Anterior cingulate cortex (tissue), 58 donors: ENCODE results near the gene POLR2H.
A peak's percentile ranks its signal among the peaks of the same experiment; 100 is the strongest.

Source experiments
- DNase-seq, 58 donors: peaks; one replicate each; lab custom pipeline; 2025; lab: John Stamatoyannopoulos, UW

The POLR2H gene

GRCh38 chr3:184361532-184361931, at the start of gene POLR2H, which contains the start of gene CLCN2:
POLR2H (plus strand) TSS chr3:184361710; CDS start chr3:184363493, 1,783 bp downstream.
CLCN2 (minus strand) TSS chr3:184361605; CDS start chr3:184361479, 126 bp downstream.
- DNase-seq, result peak in 55 of 58 donors; percentile 31 to 82 (median 66)

DNA sequence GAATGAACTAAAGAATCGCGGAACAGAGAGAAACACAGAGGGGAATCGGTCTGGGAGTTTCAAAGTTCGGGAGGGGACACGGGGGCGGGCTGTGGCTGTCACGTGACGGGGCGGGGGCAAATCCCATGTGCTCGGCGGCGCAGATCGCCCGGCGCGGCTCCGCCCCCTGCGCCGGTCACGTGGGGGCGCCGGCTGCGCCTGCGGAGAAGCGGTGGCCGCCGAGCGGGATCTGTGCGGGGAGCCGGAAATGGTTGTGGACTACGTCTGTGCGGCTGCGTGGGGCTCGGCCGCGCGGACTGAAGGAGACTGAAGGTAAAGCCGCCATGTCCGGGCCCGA, 47.2 kb upstream of the POLR2H start, which contains the start of gene EIF4G1:
Gene EIF4G1, plus strand, starts transcription at position 244 of the 337 bp plus-strand sequence. CDS start 1,191 bp downstream, outside the sequence.
- DNase-seq, result peak; percentile 47 to 95 (median 91)

GRCh38 chr3:184314700-184315542, 46.6 kb upstream of the POLR2H start:
- peak in 49 of 58 donors; percentile 1 to 81 (median 54) for DNase-seq

DNA sequence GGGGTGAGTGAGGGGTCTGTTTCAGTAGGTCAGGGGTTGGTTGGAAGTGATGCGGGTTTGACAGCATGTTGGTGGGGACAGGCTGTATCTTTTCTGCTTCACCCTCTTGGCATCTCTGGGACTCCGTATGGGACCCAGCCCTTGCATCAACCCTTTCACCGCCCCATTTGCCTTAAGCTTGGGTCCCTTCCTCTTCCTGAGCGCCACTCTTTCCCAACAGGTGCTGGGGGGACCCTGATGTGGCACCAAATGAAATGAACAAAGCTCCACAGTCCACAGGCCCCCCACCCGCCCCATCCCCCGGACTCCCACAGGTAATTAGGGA, 46.0 kb upstream of the POLR2H start:
- DNase-seq, result peak in 1 of 58 donors; percentile 28

GRCh38 chr3:184315871-184316661, 45.4 kb upstream of the POLR2H start:
- DNase-seq, result peak in 2 of 58 donors; percentile 5 to 13

DNA sequence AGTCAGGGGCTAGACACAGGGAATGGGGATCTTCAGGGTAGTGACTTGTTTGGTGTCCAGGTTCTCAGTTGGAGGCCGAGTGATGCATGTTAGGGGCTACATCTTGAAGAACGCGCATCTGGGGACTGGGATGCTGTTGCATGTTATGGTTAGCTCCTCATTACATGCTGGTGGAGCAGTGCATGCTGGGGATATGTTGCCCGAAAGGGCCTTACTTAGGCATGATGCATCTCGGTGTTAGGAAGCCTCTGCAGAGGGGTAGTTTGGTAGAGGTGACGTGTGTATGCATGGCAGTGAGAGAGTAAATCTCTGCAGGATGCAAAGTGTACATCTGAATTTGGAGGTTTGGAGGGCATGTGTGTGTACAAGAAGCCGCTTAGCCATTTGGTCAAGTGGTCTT, 44.7 kb upstream of the POLR2H start:
- DNase-seq, result peak in 1 of 58 donors; percentile 2

GRCh38 chr3:184317201-184317600, 44.3 kb upstream of the POLR2H start:
- no peak for DNase-seq

DNA sequence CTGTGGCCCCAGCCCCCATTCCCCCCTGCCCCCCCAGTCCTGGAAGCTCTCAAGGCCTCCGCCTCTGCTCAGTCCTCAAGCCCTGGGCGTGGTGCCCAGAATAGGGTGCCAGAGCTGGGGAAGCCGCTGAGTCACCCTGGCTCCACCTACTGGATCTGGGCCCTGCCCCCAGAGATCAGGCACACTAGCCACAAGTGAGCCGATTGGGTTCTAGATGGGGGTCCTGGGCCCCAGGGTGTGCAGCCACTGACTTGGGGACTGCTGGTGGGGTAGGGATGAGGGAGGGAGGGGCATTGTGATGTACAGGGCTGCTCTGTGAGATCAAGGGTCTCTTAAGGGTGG, 41.4 kb upstream of the POLR2H start:
- peak; percentile 31 to 96 (median 88) for DNase-seq

- no peak for DNase-seq
Measured at GRCh38 chr3:184321666-184322065, 39.8 kb upstream of the POLR2H start.

GRCh38 chr3:184322731-184323487, 38.6 kb upstream of the POLR2H start:
- no peak for DNase-seq

- DNase-seq, result no peak
Measured at GRCh38 chr3:184323696-184324095, 37.8 kb upstream of the POLR2H start.

DNA sequence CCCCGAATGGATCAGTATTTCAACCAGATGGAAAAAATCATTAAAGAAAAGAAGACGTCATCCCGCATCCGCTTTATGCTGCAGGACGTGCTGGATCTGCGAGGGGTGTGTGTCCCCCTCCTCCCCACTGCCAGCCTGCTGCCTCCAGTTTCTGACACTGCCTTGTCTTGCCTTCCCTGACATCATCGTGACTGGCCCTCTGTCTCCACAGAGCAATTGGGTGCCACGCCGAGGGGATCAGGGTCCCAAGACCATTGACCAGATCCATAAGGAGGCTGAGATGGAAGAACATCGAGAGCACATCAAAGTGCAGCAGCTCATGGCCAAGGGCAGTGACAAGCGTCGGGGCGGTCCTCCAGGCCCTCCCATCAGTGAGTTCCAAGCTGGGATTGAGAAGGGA, 36.2 kb upstream of the POLR2H start:
- DNase-seq, result no peak

DNA sequence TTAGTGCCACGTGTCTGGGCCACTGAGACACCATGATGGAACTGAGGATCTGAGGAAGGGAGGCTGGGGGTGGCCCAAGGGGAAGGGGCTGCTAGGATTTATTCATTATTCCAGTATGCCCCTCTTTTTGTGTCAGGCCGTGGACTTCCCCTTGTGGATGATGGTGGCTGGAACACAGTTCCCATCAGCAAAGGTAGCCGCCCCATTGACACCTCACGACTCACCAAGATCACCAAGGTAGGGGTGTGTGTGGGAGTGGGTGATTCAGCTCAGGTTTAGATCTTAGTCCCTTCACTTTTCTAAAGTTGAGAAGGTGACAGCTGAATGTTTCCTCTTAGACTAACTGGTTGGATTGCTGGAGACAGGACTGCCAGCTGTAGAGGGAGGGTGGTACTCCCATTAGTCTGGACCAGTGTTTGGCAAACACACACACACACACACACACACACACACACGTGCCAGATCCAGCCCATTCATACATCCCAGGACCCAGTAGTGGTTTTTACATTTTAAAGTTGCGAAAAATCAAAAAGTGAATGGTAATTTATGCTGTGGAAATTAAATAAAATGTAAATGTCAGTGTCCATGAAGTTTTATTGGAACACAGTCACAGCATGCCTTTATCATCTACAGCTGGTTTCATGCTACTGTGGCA, 35.7 kb upstream of the POLR2H start:
- no peak for DNase-seq

DNA sequence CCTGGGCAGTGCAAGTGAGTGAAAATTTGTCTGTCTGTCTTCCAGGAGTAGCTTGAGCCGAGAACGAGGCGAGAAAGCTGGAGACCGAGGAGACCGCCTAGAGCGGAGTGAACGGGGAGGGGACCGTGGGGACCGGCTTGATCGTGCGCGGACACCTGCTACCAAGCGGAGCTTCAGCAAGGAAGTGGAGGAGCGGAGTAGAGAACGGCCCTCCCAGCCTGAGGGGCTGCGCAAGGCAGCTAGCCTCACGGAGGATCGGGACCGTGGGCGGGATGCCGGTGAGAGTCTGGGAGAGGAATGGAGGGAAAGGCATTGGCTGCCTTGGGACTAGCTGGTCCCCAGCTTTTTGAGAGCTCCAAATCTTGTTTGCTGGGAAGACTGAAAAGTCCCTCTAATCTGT, 34.3 kb upstream of the POLR2H start:
- DNase-seq, result no peak

- no peak for DNase-seq
Measured at GRCh38 chr3:184328516-184328915, 33.0 kb upstream of the POLR2H start.

DNA sequence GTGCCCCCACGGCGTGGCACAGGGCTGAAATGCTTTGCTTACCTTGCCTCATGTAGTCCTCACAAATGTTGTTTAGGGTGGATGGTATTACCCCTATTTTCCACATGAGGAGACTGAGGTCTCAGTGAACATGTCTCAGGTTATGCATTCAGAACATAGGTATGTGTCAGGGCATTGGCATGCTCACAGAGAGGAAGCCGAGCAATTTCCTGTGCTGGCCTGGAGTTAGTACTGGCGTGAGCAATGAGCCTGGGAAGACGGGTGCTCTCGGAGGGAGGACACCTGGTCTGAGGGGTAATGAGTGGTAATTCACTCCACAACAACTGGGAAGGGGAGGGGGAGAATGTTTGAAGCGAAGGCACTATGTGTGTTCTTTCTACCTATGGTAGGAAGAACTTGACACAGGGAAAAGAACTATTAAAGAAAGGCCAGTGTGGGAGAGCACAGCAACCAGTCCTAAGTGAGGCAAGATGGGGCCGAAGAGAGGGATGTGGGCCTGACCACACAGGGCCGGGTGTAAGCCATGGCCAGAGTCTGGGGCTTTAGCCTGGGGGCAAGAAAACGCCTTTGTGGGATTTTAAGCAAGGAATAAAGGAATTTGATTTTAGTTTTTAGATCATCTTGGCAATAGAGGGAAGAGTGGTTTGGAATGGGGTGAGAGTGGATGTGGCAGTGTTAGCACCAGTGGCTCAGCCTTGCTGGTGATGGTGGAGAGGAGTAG, 29.0 kb upstream of the POLR2H start:
- no peak for DNase-seq

DNA sequence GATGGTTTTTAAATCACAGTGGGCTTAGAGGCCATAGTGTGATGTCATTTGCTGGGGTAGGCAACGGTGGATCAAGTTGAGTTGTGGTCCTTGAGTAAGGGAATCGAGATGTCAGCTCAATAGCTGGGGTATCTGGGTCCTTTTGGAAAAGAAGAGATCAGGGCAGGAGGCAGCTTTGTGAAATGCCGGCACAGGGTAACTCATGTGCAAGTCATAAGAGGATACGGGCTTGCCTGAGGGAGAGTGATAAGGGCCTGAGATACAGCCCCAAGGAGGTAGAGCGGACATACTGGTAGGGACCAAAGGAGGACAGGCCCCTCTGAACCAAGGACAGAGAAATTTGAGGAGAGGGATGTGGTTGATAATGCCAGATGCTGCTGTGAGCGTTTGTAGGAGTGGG, 28.3 kb upstream of the POLR2H start:
- DNase-seq, result no peak

GRCh38 chr3:184333700-184334099, 27.8 kb upstream of the POLR2H start:
- no peak for DNase-seq

DNA sequence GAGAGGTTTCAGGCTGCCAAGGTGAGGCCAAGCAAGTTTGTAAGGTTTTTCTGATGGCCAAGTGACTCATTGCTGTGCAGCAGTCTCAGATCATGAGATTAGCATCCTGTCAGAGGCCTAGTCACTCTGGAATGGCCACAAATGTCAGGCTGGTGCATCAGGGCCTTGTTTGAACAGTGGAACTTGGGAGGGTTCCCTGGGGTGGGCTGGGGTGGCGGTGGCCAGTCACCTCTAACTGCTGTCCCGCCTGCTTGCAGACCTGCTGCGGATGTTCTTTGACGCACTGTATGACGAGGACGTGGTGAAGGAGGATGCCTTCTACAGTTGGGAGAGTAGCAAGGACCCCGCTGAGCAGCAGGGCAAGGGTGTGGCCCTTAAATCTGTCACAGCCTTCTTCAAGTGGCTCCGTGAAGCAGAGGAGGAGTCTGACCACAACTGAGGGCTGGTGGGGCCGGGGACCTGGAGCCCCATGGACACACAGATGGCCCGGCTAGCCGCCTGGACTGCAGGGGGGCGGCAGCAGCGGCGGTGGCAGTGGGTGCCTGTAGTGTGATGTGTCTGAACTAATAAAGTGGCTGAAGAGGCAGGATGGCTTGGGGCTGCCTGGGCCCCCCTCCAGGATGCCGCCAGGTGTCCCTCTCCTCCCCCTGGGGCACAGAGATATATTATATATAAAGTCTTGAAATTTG, 26.9 kb upstream of the POLR2H start:
- DNase-seq, result peak in 1 of 58 donors; percentile 6
